Stimulated activated CD4-positive, alpha-beta T cell treated with anti-CD3 and anti-CD28 coated beads, Interleukin-4, amount 100 ng/mL, for 24 hours (primary cell): ENCODE results near the gene SLCO4C1.
"Not testable (repeated sequence)": the region's sequence is repeated elsewhere in the genome, so short reads cannot be mapped to it uniquely, and the experiment has no call there.

Experiments used
- DNase-seq: peaks from one replicate; pipeline ENCODE4 v3.0.0-alpha.2; 2020

Gene SLCO4C1

GRCh38 chr5:102296178-102296817 is at the start of gene SLCO4C1:
Gene SLCO4C1, minus strand, starts transcription at chr5:102296284. Its CDS starts 22 bp downstream, at chr5:102296262.
- DNase-seq = peak; percentile 62

DNA sequence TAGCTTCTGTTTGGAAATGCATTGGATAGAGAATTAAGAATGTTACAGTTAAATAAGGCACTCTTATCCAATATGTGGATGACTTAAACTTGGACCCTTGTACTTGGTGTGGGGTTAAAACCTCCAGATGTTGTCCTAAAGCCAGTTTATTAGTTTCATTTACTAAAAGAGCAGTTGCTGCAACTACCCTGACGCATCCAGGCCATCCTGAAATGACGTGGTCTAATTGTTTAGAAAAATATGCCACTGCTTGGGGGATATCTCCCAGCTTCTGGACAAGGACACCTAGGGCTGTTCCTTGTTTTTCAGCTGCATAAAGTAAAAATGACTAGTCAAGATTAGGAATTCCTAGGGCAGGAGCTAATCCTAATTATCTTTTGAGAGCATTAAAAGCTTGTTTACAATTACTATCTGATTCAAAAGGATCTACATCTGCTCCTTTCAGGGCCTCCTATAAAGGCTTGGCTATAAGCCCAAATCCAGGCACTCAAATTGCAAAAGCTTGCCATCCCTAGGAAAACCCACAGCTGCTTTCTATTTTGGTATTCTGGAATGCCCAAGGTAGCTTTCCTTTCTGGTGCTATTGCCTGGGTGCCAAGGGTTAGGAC is 45.7 kb upstream of the SLCO4C1 start:
- DNase-seq = no peak

DNA sequence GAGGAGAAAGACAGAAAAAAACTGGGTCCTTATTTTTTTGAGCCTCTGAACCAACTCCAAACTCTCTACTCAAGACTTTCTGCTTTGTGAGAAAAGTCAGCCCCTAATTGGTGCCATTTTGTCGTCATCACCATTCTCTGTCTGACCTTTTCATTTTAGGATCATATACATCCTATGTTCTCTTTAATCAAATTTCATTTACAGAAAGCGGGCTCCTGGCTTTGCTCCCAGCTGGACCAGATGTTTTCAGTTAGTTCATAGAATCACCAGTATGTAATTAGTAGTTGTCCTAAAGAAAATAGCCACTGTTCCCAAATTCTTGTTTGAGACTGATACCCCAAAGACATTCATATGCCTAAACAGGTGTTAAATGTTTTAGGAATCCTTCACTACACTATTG is 28.6 kb upstream of the SLCO4C1 start:
- DNase-seq = no peak

- not testable (repeated sequence) for DNase-seq
Measured at GRCh38 chr5:102318801-102319200, 22.7 kb upstream of the SLCO4C1 start.

GRCh38 chr5:102314328-102314727 is 18.2 kb upstream of the SLCO4C1 start:
- DNase-seq = no peak

- DNase-seq = no peak
Measured at GRCh38 chr5:102313912-102314311, 17.8 kb upstream of the SLCO4C1 start.

DNA sequence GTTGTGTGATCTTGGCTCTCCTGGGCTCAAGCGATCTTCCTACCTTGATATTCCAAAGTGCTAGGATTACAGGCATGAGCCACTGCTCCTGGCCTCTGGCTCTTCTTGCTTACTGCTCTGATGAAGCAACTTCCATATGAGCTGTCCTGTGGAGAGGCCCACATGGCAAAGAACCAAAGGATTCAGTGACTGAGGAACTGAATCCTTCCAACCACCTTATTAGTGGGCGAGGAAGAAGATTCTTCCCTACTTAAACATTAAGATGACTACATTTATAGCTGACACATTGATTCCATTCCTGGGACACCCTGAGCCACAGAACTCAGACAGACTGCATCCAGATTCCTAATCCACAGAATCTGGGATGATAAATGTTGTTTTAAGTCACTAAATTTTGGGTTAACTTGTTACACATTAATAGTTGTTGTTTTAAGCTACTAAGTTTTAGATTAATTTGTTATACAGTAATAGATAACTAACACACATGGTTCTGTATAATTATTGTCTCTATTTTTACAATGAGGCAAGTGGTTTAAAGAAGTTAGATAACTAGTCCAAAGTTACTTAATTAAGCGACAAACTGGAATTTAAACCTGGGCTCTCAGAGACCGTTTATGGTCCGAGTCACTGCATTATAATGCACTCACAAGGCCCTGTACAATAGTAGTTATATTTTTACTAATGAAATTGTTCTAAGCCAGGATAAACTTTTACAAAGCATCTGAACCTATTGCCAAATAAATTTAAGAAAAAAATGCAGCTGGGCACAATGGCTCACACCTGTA is 16.7 kb upstream of the SLCO4C1 start:
- DNase-seq = no peak

- DNase-seq = no peak
Measured at GRCh38 chr5:102309586-102309985, 13.5 kb upstream of the SLCO4C1 start.

GRCh38 chr5:102307232-102307631 is 11.1 kb upstream of the SLCO4C1 start:
- DNase-seq = no peak

DNA sequence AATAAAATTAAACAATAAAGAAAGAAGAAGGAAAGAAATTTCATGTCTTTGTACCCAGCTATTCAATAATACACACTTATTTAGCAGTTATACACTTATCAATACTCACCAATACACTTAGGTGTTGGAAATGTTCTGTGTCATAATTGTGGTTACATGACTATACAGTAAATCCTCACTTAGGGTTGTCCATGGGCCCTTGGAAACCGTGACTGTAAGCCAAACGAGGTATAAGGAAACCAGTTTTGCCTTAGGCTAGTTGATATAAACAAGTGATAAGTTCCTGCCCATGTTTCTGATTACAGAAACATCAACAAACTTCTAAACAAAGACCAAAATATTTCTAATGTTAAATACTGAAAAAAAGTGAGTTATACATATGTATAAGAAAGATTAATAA is 10.0 kb upstream of the SLCO4C1 start:
- no peak for DNase-seq

GRCh38 chr5:102295534-102296177 is 428 bp downstream of the SLCO4C1 start:
- no peak for DNase-seq

GRCh38 chr5:102294886-102295395 is 1.1 kb downstream of the SLCO4C1 start:
- no peak for DNase-seq

DNA sequence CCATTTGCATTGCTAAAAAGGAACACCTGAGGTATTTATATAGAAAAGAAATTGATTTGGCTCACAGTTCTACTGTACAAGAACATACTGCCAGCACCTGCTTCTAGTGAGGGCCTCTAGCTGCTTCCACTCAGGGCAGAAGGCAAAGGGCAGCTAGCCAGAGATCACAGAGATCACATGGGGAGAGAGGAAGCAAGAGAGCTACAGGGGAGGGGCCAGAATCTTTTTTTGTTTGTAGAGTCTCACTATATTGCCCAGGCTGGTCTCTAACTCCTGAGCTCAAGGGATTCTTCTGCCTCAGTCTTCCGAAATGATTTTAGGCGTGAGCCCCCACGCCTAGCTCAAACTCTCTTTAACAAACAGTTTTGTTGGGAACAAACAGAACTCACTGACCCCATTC is 6.1 kb downstream of the SLCO4C1 start:
- no peak for DNase-seq

DNA sequence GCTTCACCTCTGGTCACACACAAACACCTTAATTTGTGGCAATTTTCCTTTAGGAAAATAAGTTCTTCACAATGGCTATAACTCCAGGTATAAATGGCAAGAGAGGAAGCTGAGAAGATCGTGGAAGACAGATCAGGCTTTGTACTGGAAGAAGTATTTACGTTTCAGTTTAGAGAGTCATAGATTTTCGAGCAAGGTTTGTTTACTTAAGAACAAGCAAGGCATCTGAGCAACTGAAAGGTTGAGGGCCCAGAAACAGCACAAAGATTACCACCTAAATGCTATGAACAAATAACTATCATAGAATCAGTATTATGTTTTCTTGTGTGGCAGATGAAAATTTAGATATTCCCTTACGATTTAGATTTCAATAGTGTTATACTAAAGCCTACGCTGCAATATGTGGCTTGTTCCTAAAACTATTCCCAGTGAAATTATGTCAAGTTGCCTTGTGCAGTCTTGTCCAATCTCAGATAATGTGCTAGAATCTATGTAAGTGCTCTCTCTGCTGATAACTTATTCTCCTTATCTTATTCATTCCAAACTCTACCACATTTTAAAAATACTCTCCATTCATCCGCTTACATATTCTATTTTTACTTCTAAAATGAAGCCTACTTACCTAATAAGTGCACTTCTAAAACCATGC is 6.7 kb downstream of the SLCO4C1 start:
- DNase-seq = no peak

- no peak for DNase-seq
Measured at GRCh38 chr5:102288630-102289029, 7.5 kb downstream of the SLCO4C1 start.

DNA sequence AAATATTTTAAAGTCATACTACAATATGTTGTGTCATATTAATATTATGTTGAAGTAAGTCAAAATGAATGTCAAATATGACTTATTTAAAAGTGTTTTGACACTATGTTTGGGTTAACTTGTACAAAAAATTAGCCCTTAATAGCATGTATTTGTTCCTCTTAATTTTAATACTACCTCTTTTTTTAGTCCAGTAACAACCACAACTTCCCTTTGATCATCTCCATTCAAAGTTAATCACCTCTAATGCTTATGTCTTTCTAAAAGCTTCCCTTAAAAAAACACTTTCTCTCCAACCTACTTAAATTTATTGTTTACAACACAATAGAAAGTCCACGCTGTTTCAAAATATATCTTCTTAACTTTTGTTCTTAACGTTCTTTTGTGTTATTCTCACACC is 9.6 kb downstream of the SLCO4C1 start:
- no peak for DNase-seq

- DNase-seq = no peak
Measured at GRCh38 chr5:102283102-102283797, 12.8 kb downstream of the SLCO4C1 start.

- no peak for DNase-seq
Measured at GRCh38 chr5:102279711-102280110, 16.4 kb downstream of the SLCO4C1 start.

DNA sequence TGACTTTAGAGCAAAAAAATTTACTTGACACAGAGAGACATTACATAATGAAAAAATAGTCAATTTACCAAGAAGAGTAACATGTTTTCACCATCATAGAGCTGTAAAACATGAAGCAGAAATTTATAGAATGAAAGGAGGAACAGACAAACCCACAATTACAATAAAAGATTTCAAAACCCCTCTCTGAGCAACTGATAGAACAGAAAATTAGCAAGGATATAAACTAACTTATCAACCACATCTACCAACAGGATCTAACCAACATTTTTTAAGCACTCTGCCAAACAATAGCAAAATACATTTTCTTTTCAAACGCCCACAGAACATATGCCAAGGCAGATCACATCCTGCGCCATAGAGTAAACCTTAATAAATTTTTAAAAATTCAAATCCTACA is 17.9 kb downstream of the SLCO4C1 start:
- no peak for DNase-seq

- no peak for DNase-seq
Measured at GRCh38 chr5:102277144-102277543, 18.9 kb downstream of the SLCO4C1 start.

DNA sequence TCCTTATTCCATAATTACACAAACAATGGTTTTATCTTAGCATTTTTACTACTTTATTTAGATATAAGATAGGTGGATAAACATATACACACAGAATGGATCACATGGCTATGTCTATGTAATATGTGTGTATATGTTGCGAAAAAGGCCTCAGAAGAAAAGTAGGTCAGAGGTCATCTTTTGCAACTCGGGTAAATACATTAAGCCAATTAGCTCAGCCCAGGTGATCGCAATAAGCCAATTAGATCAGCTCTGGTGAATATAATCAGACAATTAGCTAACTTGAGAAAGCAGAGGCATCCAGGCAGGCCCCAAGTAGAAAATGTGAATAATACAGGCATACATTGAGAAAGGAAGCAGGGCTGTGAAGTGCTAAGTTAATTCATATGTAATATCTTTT is 24.3 kb downstream of the SLCO4C1 start:
- no peak for DNase-seq

- DNase-seq = no peak
Measured at GRCh38 chr5:102270036-102270435, 26.0 kb downstream of the SLCO4C1 start.
